Trophoblast cell (in vitro differentiated cells and primary cell): ENCODE results near the gene FOXA1.

ENCODE experiments used
- DNase-seq, 2 donors: peaks; one replicate each; pipeline ENCODE4 v3.0.0-alpha.2; 2016
- H2AFZ ChIP-seq: 2 replicates; pipeline ENCODE4 v1.6.1; 2013; ENCODE audit warnings: low read length, moderate library complexity, mild to moderate bottlenecking; ENCODE audit not compliant: insufficient read depth, poor library complexity
- H2AK5ac ChIP-seq: 2 replicates; pipeline ENCODE4 v1.6.1; 2013; ENCODE audit warnings: mild to moderate bottlenecking, low read length
- H2BK120ac ChIP-seq: 2 replicates; pipeline ENCODE4 v1.6.1; 2013; ENCODE audit warnings: low read length, mild to moderate bottlenecking, moderate library complexity; ENCODE audit not compliant: insufficient read depth, poor library complexity
- H2BK12ac ChIP-seq: 2 replicates; pipeline ENCODE4 v1.6.1; 2013; ENCODE audit warnings: mild to moderate bottlenecking, low read length, moderate library complexity
- H2BK5ac ChIP-seq: 2 replicates; pipeline ENCODE4 v1.6.1; 2013; ENCODE audit warnings: low read length, low read depth, moderate library complexity, mild to moderate bottlenecking; ENCODE audit not compliant: poor library complexity
- H3K14ac ChIP-seq: 2 replicates; pipeline ENCODE4 v1.6.1; 2013; ENCODE audit warnings: mild to moderate bottlenecking, low read length
- H3K18ac ChIP-seq: 2 replicates; pipeline ENCODE4 v1.6.1; 2013; ENCODE audit warnings: mild to moderate bottlenecking, low read length
- H3K23ac ChIP-seq: 2 replicates; pipeline ENCODE4 v1.6.1; 2013; ENCODE audit warnings: low read length
- H3K27ac ChIP-seq: 2 replicates; pipeline ENCODE4 v1.5.1; 2013; ENCODE audit warnings: low read depth, mild to moderate bottlenecking, inconsistent platforms, low read length, moderate library complexity
- H3K27me3 ChIP-seq: 2 replicates; pipeline ENCODE4 v1.6.1; 2013; ENCODE audit warnings: inconsistent platforms, mild to moderate bottlenecking, low read length, moderate library complexity; ENCODE audit not compliant: insufficient read depth
- H3K36me3 ChIP-seq, 2 experiments: 1 replicate in 1 of 2; 2 replicates in 1 of 2; pipeline ENCODE4 v1.6.1; 2013; ENCODE audit warnings: low read length in 2 of 2, mild to moderate bottlenecking in 2 of 2, moderate library complexity in 1 of 2; ENCODE audit not compliant: insufficient read depth in 2 of 2, control insufficient read depth in 1 of 2
- H3K4ac ChIP-seq: 2 replicates; pipeline ENCODE4 v1.6.1; 2013; ENCODE audit warnings: low read depth, mild to moderate bottlenecking, low read length, moderate library complexity
- H3K4me1 ChIP-seq, 2 experiments: 1 replicate in 1 of 2; 2 replicates in 1 of 2; pipeline ENCODE4 v1.6.1; 2013; ENCODE audit warnings: low read length in 2 of 2, mild to moderate bottlenecking in 2 of 2, moderate library complexity in 1 of 2; ENCODE audit not compliant: insufficient read depth in 2 of 2, control insufficient read depth in 1 of 2
- H3K4me2 ChIP-seq: 2 replicates; pipeline ENCODE4 v1.6.1; 2013; ENCODE audit warnings: inconsistent platforms, mild to moderate bottlenecking, low read length, moderate library complexity
- H3K4me3 ChIP-seq: 2 replicates; pipeline ENCODE4 v1.5.1; 2013; ENCODE audit warnings: mild to moderate bottlenecking, low read depth, low read length, inconsistent platforms
- H3K79me1 ChIP-seq: one replicate; pipeline ENCODE4 v1.6.1; 2013; ENCODE audit warnings: low read length
- H3K79me2 ChIP-seq: 2 replicates; pipeline ENCODE4 v1.6.1; 2013; ENCODE audit warnings: low read length, mild to moderate bottlenecking; ENCODE audit not compliant: control insufficient read depth, insufficient read depth, poor library complexity
- H3K9ac ChIP-seq: 2 replicates; pipeline ENCODE4 v1.6.1; 2013; ENCODE audit warnings: mild to moderate bottlenecking, low read length
- H3K9me3 ChIP-seq: 2 replicates; pipeline ENCODE4 v1.6.1; 2013; ENCODE audit warnings: low read depth, mild to moderate bottlenecking, control low read depth, inconsistent platforms, low read length; ENCODE audit not compliant: insufficient read depth
- H4K12ac ChIP-seq: 2 replicates; pipeline ENCODE4 v1.6.1; 2013; ENCODE audit warnings: low read depth, mild to moderate bottlenecking, low read length, moderate library complexity
- H4K8ac ChIP-seq: 2 replicates; pipeline ENCODE4 v1.6.1; 2013; ENCODE audit warnings: low read depth, mild to moderate bottlenecking, low read length, moderate library complexity
- H4K91ac ChIP-seq: one replicate; pipeline ENCODE4 v1.6.1; 2013; ENCODE audit warnings: low read depth, mild to moderate bottlenecking, low read length, moderate library complexity
- WGBS: extraction: QIAGEN DNeasy Blood & Tissue Kit; methylation state at CpG from one replicate; pipeline ENCODE4 v1.1.7; 2013; ENCODE audit warnings: missing lambda C conversion rate; ENCODE audit not compliant: insufficient read length, insufficient coverage; ENCODE audit errors: extremely low coverage; 5-methylcytosine and 5-hydroxymethylcytosine counted together

The FOXA1 gene

DNA sequence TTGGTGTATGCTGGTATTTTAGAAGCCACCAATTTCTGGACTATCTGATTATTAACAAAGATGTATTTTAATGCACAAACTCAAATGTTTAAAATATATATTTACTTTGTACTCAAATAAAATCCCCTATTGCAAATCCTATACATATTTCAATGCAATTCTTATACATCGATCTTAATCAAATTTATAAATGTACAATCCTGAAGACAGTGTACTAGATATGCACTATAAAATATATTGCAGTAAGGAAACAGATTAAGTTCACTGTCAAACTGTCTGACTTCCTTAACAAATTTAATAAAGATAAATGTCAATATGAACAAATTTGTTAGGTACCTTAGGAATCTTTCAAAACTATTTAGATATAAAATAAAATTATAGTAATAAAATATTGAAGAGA lies 43.9 kb downstream of the FOXA1 start:
- Histone ChIP-seq H4K12ac (no peak overlapping the region), H3K9ac (no peak overlapping the region), H3K36me3 (no peaks in the 10 kb centered on the region), H3K4ac (no peak overlapping the region), H3K4me2 (no peak overlapping the region), H4K8ac (no peak overlapping the region), H3K79me2 (no peaks in the 10 kb centered on the region), H3K4me1 (no peaks in the 10 kb centered on the region), H3K23ac (no peak overlapping the region), H3K9me3 (no peaks in the 10 kb centered on the region), H2AK5ac (no peak overlapping the region), H3K27me3 (no peaks in the 10 kb centered on the region), H2BK5ac (no peak overlapping the region), H2AFZ (no peak overlapping the region), H3K27ac (no peak overlapping the region), H2BK120ac (no peak overlapping the region), H3K18ac (no peak overlapping the region), H4K91ac (no peak overlapping the region), H3K4me3 (no peak overlapping the region), H3K14ac (no peak overlapping the region), H3K79me1 (no peaks in the 10 kb centered on the region), H2BK12ac (no peak overlapping the region)
- DNase-seq = no peak
- WGBS = no CpG with 5 or more reads among the region's 1 CpG

DNA sequence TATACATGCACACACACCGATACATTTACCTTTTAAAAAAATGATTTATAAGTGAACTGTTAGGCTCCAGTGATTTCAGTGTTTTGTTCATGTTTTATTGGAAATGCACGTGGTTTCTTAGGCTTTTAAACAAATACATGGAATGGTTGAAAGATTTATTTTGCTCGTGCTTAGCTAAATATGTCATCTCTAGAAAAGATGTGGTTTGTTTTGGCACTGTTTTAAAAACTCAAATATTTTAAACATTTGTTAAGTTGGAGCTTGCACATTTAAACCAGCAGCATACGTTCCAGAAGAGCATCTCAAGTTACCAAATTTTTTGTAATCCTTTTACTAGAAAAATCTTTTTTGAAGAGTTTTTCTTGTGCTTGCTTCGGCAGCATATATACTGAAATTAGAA lies 44.5 kb downstream of the FOXA1 start:
- H2AFZ ChIP-seq = no peak overlapping the region
- no peak overlapping the region for H4K91ac ChIP-seq
- no peak overlapping the region for H2BK5ac ChIP-seq

DNA sequence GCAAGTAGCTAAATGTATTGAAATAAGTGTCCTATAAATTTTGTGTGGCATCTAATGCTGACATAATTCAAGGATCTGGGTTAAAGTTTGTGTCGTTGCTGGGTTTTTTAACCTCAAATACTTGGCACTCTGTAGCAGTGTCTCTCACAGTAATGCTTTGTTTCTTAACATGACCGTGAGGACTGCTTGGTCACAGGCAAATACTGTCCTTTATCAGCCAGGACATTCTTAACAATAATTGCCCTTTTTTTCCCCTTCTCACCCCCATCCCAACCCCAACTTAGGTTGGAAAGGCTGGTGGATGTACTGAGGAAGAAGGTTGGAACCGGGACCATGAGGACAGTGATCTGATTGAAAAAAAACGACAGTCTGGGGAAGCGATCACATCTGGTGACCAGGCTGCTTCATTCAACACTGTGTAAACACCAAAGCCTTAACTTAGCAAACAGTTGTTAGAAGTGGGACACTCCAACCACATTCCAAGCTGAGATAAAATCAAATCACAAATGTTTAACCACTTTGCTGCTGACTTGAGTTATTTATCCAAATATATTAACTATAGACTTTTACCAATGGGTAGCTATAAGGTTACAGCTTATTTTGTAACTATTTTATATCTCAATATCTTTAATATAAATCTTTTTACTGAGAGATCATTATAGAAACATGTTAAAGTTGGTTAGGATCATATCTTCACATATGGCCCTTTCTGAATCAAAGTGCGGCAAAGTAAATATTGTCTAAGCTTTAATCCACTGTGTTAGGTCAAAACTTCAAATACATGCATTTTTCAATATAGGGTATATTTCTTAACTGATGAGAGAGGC lies 48.2 kb downstream of the FOXA1 start:
- Histone ChIP-seq H2BK5ac (no peak overlapping the region), H3K79me2 (no peaks in the 10 kb centered on the region)
- WGBS = no CpG with 5 or more reads among the region's 6 CpGs

More for the DNA sequence above, 44.5 kb downstream of the FOXA1 start:
- H3K23ac ChIP-seq = no peak overlapping the region
- H3K4me1 ChIP-seq = no peaks in the 10 kb centered on the region
- H4K8ac ChIP-seq = no peak overlapping the region
- H3K14ac ChIP-seq = no peak overlapping the region
- no CpG with 5 or more reads among the region's 5 CpGs for WGBS
- H3K9ac ChIP-seq = no peak overlapping the region
- H3K36me3 ChIP-seq = no peaks in the 10 kb centered on the region
- no peaks in the 10 kb centered on the region for H3K9me3 ChIP-seq
- no peak overlapping the region for H2BK120ac ChIP-seq
- H3K27me3 ChIP-seq = no peaks in the 10 kb centered on the region
- no peaks in the 10 kb centered on the region for H3K79me2 ChIP-seq
- H3K79me1 ChIP-seq = no peaks in the 10 kb centered on the region
- H3K4me2 ChIP-seq = no peak overlapping the region
- no peak overlapping the region for H2AK5ac ChIP-seq
- no peak overlapping the region for H4K12ac ChIP-seq
- no peak overlapping the region for H3K18ac ChIP-seq
- H2BK12ac ChIP-seq = no peak overlapping the region
- no peak overlapping the region for H3K4ac ChIP-seq
- no peak for DNase-seq
- H3K4me3 ChIP-seq = no peak overlapping the region
- no peak overlapping the region for H3K27ac ChIP-seq

GRCh38 chr14:37545174-37545573 lies 49.9 kb downstream of the FOXA1 start:
- Histone ChIP-seq H3K27ac (no peak overlapping the region), H3K4me2 (no peak overlapping the region), H4K8ac (no peak overlapping the region)

More for the DNA sequence above, 48.2 kb downstream of the FOXA1 start:
- no peak overlapping the region for H3K4ac ChIP-seq
- H3K4me2 ChIP-seq = no peak overlapping the region
- H3K4me1 ChIP-seq = no peaks in the 10 kb centered on the region
- no peak overlapping the region for H2BK120ac ChIP-seq
- H3K9ac ChIP-seq = no peak overlapping the region
- no peak overlapping the region for H2AK5ac ChIP-seq
- no peak overlapping the region for H3K14ac ChIP-seq
- H4K91ac ChIP-seq = no peak overlapping the region
- H2AFZ ChIP-seq = no peak overlapping the region
- H3K9me3 ChIP-seq = no peaks in the 10 kb centered on the region
- H3K4me3 ChIP-seq = no peak overlapping the region
- H3K79me1 ChIP-seq = no peaks in the 10 kb centered on the region
- H3K27ac ChIP-seq = no peak overlapping the region
- no peak overlapping the region for H3K18ac ChIP-seq
- peak overlapping the region; percentile 74 for H3K23ac ChIP-seq
- H3K36me3 ChIP-seq = no peaks in the 10 kb centered on the region
- no peak overlapping the region for H4K8ac ChIP-seq
- H3K27me3 ChIP-seq = no peaks in the 10 kb centered on the region
- no peak overlapping the region for H2BK12ac ChIP-seq
- no peak for DNase-seq
- no peak overlapping the region for H4K12ac ChIP-seq

More at GRCh38 chr14:37545174-37545573, 49.9 kb downstream of the FOXA1 start:
- H3K4me1 ChIP-seq = no peaks in the 10 kb centered on the region
- no peak overlapping the region for H3K14ac ChIP-seq
- no peak for DNase-seq
- no peaks in the 10 kb centered on the region for H3K79me2 ChIP-seq
- no peaks in the 10 kb centered on the region for H3K36me3 ChIP-seq
- no peaks in the 10 kb centered on the region for H3K79me1 ChIP-seq
- no peak overlapping the region for H4K91ac ChIP-seq
- no peak overlapping the region for H2AFZ ChIP-seq
- H3K27me3 ChIP-seq = no peaks in the 10 kb centered on the region
- no peak overlapping the region for H3K4me3 ChIP-seq
- H4K12ac ChIP-seq = no peak overlapping the region
- H3K18ac ChIP-seq = no peak overlapping the region
- no peak overlapping the region for H3K4ac ChIP-seq
- no peak overlapping the region for H2BK5ac ChIP-seq
- no peak overlapping the region for H2BK12ac ChIP-seq
- no peak overlapping the region for H2AK5ac ChIP-seq
- no peak overlapping the region for H3K9ac ChIP-seq
- no peak overlapping the region for H2BK120ac ChIP-seq
- no peaks in the 10 kb centered on the region for H3K9me3 ChIP-seq
- H3K23ac ChIP-seq = no peak overlapping the region
